HFFc6 (cell line): ENCODE data around the gene KCNA5. TPM values are rescaled to one million over a fixed set of nuclear protein-coding genes. Genes with fewer than 3 reads are reported as not detected.

Experiments used
- DNase-seq: peaks from one replicate; pipeline ENCODE4 v3.0.0-alpha.2; 2018
- H3K27ac Mint-ChIP-seq: 2 replicates; pipeline ENCODE4 v1.8.0; 2020; ENCODE audit warnings: mild to moderate bottlenecking, mixed read lengths
- H3K27me3 Mint-ChIP-seq: 2 replicates; pipeline ENCODE4 v1.8.0; 2021; ENCODE audit warnings: mild to moderate bottlenecking, moderate library complexity, mixed read lengths; ENCODE audit not compliant: insufficient read depth
- H3K36me3 Mint-ChIP-seq: 2 replicates; pipeline ENCODE4 v1.8.0; 2021; ENCODE audit warnings: low read depth, mixed read lengths
- H3K4me1 Mint-ChIP-seq: 2 replicates; pipeline ENCODE4 v1.8.0; 2020; ENCODE audit warnings: low read depth, mixed read lengths
- H3K4me3 Mint-ChIP-seq: 2 replicates; pipeline ENCODE4 v1.8.0; 2020; ENCODE audit warnings: mild to moderate bottlenecking, moderate library complexity, mixed read lengths
- H3K9me3 Mint-ChIP-seq: 2 replicates; pipeline ENCODE4 v1.8.0; 2020; ENCODE audit warnings: mild to moderate bottlenecking, mixed read lengths
- total RNA-seq, 6 experiments: library from RNA; stranded (reverse); fragmentation: NEBNext Ultra II Directional; extraction: Animal tissue kit (Norgen Biotek cat#: 25700); gene quantifications; 2 replicates in 1 of 6; 3 replicates in 5 of 6; pipeline ENCODE4 v1.2.3, GENCODE V29; 2021
- TF ChIP-seq, protein P1 (sequence below): fragments of 200-600 bp; sonication (generic); IDR thresholded peaks from 2 replicates; pipeline ENCODE4 v1.5.0; 2021; ENCODE audit warnings: antibody characterized with exemption, mild to moderate bottlenecking

The KCNA5 gene
- total RNA-seq, 6 experiments from 2014 or later, result not detected

- no peaks in the 10 kb centered on the region for H3K9me3 Mint-ChIP-seq
- H3K4me1 Mint-ChIP-seq, result peaks cover 37% of the 10 kb centered on the region
- TF ChIP-seq, protein P1, sequence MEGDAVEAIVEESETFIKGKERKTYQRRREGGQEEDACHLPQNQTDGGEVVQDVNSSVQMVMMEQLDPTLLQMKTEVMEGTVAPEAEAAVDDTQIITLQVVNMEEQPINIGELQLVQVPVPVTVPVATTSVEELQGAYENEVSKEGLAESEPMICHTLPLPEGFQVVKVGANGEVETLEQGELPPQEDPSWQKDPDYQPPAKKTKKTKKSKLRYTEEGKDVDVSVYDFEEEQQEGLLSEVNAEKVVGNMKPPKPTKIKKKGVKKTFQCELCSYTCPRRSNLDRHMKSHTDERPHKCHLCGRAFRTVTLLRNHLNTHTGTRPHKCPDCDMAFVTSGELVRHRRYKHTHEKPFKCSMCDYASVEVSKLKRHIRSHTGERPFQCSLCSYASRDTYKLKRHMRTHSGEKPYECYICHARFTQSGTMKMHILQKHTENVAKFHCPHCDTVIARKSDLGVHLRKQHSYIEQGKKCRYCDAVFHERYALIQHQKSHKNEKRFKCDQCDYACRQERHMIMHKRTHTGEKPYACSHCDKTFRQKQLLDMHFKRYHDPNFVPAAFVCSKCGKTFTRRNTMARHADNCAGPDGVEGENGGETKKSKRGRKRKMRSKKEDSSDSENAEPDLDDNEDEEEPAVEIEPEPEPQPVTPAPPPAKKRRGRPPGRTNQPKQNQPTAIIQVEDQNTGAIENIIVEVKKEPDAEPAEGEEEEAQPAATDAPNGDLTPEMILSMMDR, result no peak
- DNase-seq, result peak; percentile 77
- H3K4me3 Mint-ChIP-seq, result no peak overlapping the region
- H3K36me3 Mint-ChIP-seq, result no peaks in the 10 kb centered on the region
- H3K27ac Mint-ChIP-seq, result no peak overlapping the region; the same call in 1 of the 2 replicates
- no peaks in the 10 kb centered on the region; the same call in 1 of the 2 replicates for H3K27me3 Mint-ChIP-seq
These were observed 45.0 kb downstream of the KCNA5 start for GRCh38 chr12:5088586-5089264.

DNA sequence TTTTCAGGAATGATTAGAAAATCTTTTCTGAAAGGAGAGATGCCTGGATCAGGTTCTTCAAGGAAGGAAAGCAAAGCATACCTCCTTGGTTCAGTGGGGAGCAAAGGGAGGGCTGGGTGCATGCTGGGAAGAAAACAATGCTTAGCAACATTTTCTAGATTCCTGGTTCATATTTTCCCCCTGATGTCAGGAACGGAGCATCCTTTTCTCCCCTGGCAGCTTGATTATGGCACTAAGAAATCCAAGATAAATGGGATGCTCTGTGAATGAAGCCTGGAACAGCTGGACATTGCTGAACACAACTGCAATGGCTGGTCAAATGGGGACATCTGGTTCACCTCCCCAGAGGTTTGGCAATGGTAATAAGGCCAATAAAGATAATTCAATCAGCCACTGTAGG, 50.9 kb downstream of the KCNA5 start:
- TF ChIP-seq, protein P1, result no peak
- no peaks in the 10 kb centered on the region for H3K36me3 Mint-ChIP-seq
- H3K9me3 Mint-ChIP-seq, result no peaks in the 10 kb centered on the region
- no peak overlapping the region; the same call in 1 of the 2 replicates for H3K4me3 Mint-ChIP-seq
- H3K27me3 Mint-ChIP-seq, result peaks cover 1% of the 10 kb centered on the region; the same call in 1 of the 2 replicates
- DNase-seq, result no peak
- H3K27ac Mint-ChIP-seq, result no peak overlapping the region
- peaks cover 43% of the 10 kb centered on the region for H3K4me1 Mint-ChIP-seq

DNA sequence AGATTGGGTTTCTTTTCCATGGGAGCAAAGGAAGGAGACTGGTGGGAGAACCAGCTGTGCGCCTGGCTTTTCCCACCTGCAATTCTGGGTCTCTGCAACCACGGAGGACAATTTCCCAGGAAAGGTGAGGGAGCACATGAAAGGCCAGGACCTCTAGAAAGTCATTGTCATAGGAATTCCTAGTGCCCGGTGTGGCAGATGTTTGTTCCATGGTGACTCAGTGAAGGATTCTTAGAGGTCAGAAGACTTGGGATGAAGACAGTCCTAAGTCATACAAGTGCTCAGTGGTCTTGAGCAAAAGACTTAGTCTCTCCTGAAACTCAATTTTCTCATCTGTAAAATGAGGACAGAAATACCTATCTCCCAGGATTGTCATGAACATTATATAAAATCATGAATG, 51.3 kb downstream of the KCNA5 start:
- Mint-ChIP-seq H3K27me3 (peaks cover 1% of the 10 kb centered on the region; the same call in 1 of the 2 replicates), H3K4me1 (peaks cover 47% of the 10 kb centered on the region), H3K4me3 (no peak overlapping the region; the same call in 1 of the 2 replicates), H3K9me3 (no peaks in the 10 kb centered on the region), H3K36me3 (no peaks in the 10 kb centered on the region), H3K27ac (no peak overlapping the region)
- DNase-seq, result no peak
- TF ChIP-seq, protein P1, result no peak

Other genes starting within 250 kb of the KCNA5 start
- gene KCNA1, start 134.0 kb upstream of the KCNA5 start, total RNA-seq, result not detected